ENCODE data around the gene CFD. TPM values are rescaled to one million over a fixed set of nuclear protein-coding genes. Genes with fewer than 3 reads are reported as not detected.

The CFD gene
- total and polyA plus RNA-seq, 4 donors = 90.8 to 227 (median 141) TPM

GRCh38 chr19:911197-912033 lies 52.0 kb downstream of the CFD start:
- H3K36me3 ChIP-seq (ENCODE audit: control insufficient read depth in 4 of 4, insufficient read depth in 4 of 4, low read length in 4 of 4) = no peaks in the 10 kb centered on the region
- H3K9me3 ChIP-seq (ENCODE audit: control insufficient read depth in 4 of 4, insufficient read depth in 3 of 4, low read length in 3 of 4) = no peaks in the 10 kb centered on the region
- H3K9ac ChIP-seq (ENCODE audit: insufficient read depth in 1 of 2, low read length in 2 of 2) = no peak overlapping the region
- no peak overlapping the region for H3K27ac ChIP-seq (ENCODE audit: low read depth in 1 of 2, low read length in 1 of 2)
- H3K4me3 ChIP-seq = no peak overlapping the region
- WGBS, 2 donors = 82 to 87% methylated on average over 54 of the region's 54 CpGs
- ATAC-seq (ENCODE audit: insufficient read depth, low FRiP score) (no peak), DNase-seq (no peak)
- TF ChIP-seq, protein P1, sequence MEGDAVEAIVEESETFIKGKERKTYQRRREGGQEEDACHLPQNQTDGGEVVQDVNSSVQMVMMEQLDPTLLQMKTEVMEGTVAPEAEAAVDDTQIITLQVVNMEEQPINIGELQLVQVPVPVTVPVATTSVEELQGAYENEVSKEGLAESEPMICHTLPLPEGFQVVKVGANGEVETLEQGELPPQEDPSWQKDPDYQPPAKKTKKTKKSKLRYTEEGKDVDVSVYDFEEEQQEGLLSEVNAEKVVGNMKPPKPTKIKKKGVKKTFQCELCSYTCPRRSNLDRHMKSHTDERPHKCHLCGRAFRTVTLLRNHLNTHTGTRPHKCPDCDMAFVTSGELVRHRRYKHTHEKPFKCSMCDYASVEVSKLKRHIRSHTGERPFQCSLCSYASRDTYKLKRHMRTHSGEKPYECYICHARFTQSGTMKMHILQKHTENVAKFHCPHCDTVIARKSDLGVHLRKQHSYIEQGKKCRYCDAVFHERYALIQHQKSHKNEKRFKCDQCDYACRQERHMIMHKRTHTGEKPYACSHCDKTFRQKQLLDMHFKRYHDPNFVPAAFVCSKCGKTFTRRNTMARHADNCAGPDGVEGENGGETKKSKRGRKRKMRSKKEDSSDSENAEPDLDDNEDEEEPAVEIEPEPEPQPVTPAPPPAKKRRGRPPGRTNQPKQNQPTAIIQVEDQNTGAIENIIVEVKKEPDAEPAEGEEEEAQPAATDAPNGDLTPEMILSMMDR (IDR thresholded peaks at IDR 0.05; ENCODE audit: control extremely low read depth, extremely low read depth) = no peak
- peaks cover 0 to 4% (median 2%) of the 10 kb centered on the region in 5 donors for H3K4me1 ChIP-seq (ENCODE audit: control insufficient read depth in 5 of 5, insufficient read depth in 5 of 5, low read length in 5 of 5)
- H3K27me3 ChIP-seq (ENCODE audit: control insufficient read depth in 3 of 3, insufficient read depth in 3 of 3, low read length in 2 of 3) = no peaks in the 10 kb centered on the region

DNA sequence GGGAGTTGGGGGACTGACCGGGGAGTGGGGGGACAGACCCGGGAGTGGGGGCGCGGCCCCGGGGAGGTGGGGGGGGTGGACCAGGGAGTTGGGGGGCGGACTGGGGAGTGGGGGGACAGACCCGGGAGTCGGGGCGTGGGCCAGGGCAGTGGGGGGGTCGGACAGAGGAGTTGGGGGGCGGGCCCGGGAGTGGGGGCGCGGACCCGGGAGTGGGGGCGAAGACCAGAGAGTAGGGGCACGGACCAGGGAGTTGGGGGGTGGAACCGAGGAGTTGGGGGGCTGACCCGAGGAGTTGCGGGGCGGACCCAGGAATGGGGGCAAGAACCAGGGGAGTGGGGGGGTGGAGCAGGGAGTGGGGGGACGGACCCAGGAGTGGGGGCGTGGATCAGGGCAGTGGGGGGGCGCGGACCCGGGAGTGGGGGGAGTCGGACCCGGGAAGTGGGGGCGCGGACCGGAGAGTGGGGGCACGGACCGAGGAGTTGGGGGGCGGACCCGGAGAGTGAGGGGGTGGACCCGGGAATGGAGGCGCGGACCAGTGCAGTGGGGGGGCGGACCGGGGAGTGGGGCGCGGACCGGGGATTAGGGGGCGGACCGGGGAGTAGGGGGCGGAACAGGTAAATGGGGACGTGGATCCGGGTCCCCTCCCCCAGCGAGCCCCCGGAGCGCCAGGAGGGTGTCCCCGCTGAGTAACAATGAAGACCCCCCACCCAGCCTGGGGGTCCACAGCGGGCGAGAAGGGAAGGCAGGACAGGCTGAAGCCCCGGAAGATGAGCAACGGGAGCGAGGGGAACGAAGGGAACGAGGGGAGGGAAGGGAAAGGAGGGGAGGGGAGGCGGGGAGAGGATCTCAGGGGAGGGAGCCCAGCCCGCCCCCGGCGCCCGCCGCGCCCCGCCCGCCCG lies 53.0 kb downstream of the CFD start:
- Histone ChIP-seq H3K27ac (ENCODE audit: low read depth in 1 of 2, low read length in 1 of 2) (peak overlapping the region; percentile 71 to 93), H3K9me3 (ENCODE audit: control insufficient read depth in 4 of 4, insufficient read depth in 3 of 4, low read length in 3 of 4) (no peaks in the 10 kb centered on the region), H3K36me3 (ENCODE audit: control insufficient read depth in 4 of 4, insufficient read depth in 4 of 4, low read length in 4 of 4) (no peaks in the 10 kb centered on the region), H3K9ac (ENCODE audit: insufficient read depth in 1 of 2, low read length in 2 of 2) (no peak overlapping the region), H3K4me3 (peak overlapping the region; percentile 88), H3K27me3 (ENCODE audit: control insufficient read depth in 3 of 3, insufficient read depth in 3 of 3, low read length in 2 of 3) (peaks cover under 1 to 6% (median 3%) of the 10 kb centered on the region in 3 donors), H3K4me1 (ENCODE audit: control insufficient read depth in 5 of 5, insufficient read depth in 5 of 5, low read length in 5 of 5) (peaks cover 0 to 8% (median 2%) of the 10 kb centered on the region in 5 donors)
- TF ChIP-seq, protein P1 (IDR thresholded peaks at IDR 0.05; ENCODE audit: control extremely low read depth, extremely low read depth) = no peak
- 4 to 11% methylated on average over 31 to 68 of the region's 69 CpGs for WGBS, 2 donors
- ATAC-seq (ENCODE audit: insufficient read depth, low FRiP score) = no peak
- peak in 2 of 3 donors; percentile 40 to 44 for DNase-seq

Small RNAs within 50 kb of the gene (small RNA-seq; reads per million reads assigned to genes)
- gene MIR3187 (ENCODE audit: low replicate concordance) (not detected), gene RNU6-9 (ENCODE audit: low replicate concordance) (0.15 reads per million)

Other genes with a start within 250 kb of the CFD start
- 10 to 100 TPM; 16.1 to 43.3 TPM for gene POLRMT, start 226.1 kb upstream of the CFD start, total RNA-seq
- 10 to 100 TPM; 33.5 to 76.7 TPM for gene POLRMT, start 226.1 kb upstream of the CFD start, polyA plus RNA-seq
- gene FGF22, start 219.8 kb upstream of the CFD start, total RNA-seq = under 1 TPM; 0.23 to 0.46 TPM
- gene FGF22, start 219.8 kb upstream of the CFD start, polyA plus RNA-seq = under 1 TPM; 0.10 to 0.85 TPM
- gene RNF126, start 196.4 kb upstream of the CFD start, total RNA-seq = 10 to 100 TPM; 18.1 to 46.2 TPM
- gene RNF126, start 196.4 kb upstream of the CFD start, polyA plus RNA-seq = 10 to 100 TPM; 32.2 to 41.9 TPM
- 100 to 1,000 TPM in 1 of 2 donors, 10 to 100 TPM in 1; 15.1 to 120 TPM for gene FSTL3, start 183.3 kb upstream of the CFD start, total RNA-seq
- 100 to 1,000 TPM; 109 to 172 TPM for gene FSTL3, start 183.3 kb upstream of the CFD start, polyA plus RNA-seq
- 1 to 10 TPM in 1 of 2 donors, not detected in 1; 2.0 TPM for gene PRSS57, start 164.2 kb upstream of the CFD start, total RNA-seq
- gene PRSS57, start 164.2 kb upstream of the CFD start, polyA plus RNA-seq = under 1 TPM; 0.10 to 0.60 TPM
- 10 to 100 TPM; 33.5 to 45.7 TPM for gene PALM, start 150.7 kb upstream of the CFD start, total RNA-seq
- 10 to 100 TPM; 16.2 to 22.7 TPM for gene PALM, start 150.7 kb upstream of the CFD start, polyA plus RNA-seq
- gene MISP, start 108.6 kb upstream of the CFD start, total RNA-seq = 10 to 100 TPM; 14.9 to 23.6 TPM
- gene MISP, start 108.6 kb upstream of the CFD start, polyA plus RNA-seq = 10 to 100 TPM; 20.5 to 23.7 TPM
- gene PTBP1, start 62.2 kb upstream of the CFD start, total RNA-seq = 100 to 1,000 TPM; 256 to 321 TPM
- 100 to 1,000 TPM; 112 to 150 TPM for gene PTBP1, start 62.2 kb upstream of the CFD start, polyA plus RNA-seq
- 10 to 100 TPM in 1 of 2 donors, 1 to 10 TPM in 1; 8.1 to 14.1 TPM for gene PLPPR3, start 37.7 kb upstream of the CFD start, total RNA-seq
- gene PLPPR3, start 37.7 kb upstream of the CFD start, polyA plus RNA-seq = 1 to 10 TPM in 1 of 2 donors, under 1 TPM in 1; 0.91 to 4.2 TPM
- 1 to 10 TPM; 2.1 to 9.8 TPM for gene AZU1, start 31.8 kb upstream of the CFD start, total RNA-seq
- gene AZU1, start 31.8 kb upstream of the CFD start, polyA plus RNA-seq = 1 to 10 TPM; 2.0 to 6.7 TPM
- 10 to 100 TPM in 1 of 2 donors, under 1 TPM in 1; 0.58 to 23.3 TPM for gene PRTN3, start 18.7 kb upstream of the CFD start, total RNA-seq
- gene PRTN3, start 18.7 kb upstream of the CFD start, polyA plus RNA-seq = 10 to 100 TPM in 1 of 2 donors, under 1 TPM in 1; 0.85 to 18.5 TPM
- 10 to 100 TPM in 1 of 2 donors, 1 to 10 TPM in 1; 1.4 to 16.6 TPM for gene ELANE, start 7.4 kb upstream of the CFD start, total RNA-seq
- 10 to 100 TPM in 1 of 2 donors, 1 to 10 TPM in 1; 2.0 to 21.0 TPM for gene ELANE, start 7.4 kb upstream of the CFD start, polyA plus RNA-seq
- 10 to 100 TPM; 38.7 to 59.7 TPM for gene MED16, start 33.5 kb downstream of the CFD start, total RNA-seq
- 10 to 100 TPM; 44.8 to 72.3 TPM for gene MED16, start 33.5 kb downstream of the CFD start, polyA plus RNA-seq
- gene RNU6-9, start 33.8 kb downstream of the CFD start, total RNA-seq = not detected
- gene RNU6-9, start 33.8 kb downstream of the CFD start, polyA plus RNA-seq = not detected
- gene R3HDM4, start 53.6 kb downstream of the CFD start, total RNA-seq = 10 to 100 TPM; 31.6 to 69.2 TPM
- 100 to 1,000 TPM in 1 of 2 donors, 10 to 100 TPM in 1; 86.1 to 139 TPM for gene R3HDM4, start 53.6 kb downstream of the CFD start, polyA plus RNA-seq
- under 1 TPM in 1 of 2 donors, not detected in 1; 0.21 TPM for gene KISS1R, start 57.7 kb downstream of the CFD start, total RNA-seq
- gene KISS1R, start 57.7 kb downstream of the CFD start, polyA plus RNA-seq = under 1 TPM in 1 of 2 donors, not detected in 1; 0.13 TPM
- gene ARID3A, start 66.4 kb downstream of the CFD start, total RNA-seq = 10 to 100 TPM; 22.6 to 29.7 TPM
- gene ARID3A, start 66.4 kb downstream of the CFD start, polyA plus RNA-seq = 10 to 100 TPM in 1 of 2 donors, 1 to 10 TPM in 1; 7.7 to 17.0 TPM
- gene WDR18, start 124.7 kb downstream of the CFD start, total RNA-seq = 10 to 100 TPM; 36.6 to 60.2 TPM
- 10 to 100 TPM; 43.4 to 48.0 TPM for gene WDR18, start 124.7 kb downstream of the CFD start, polyA plus RNA-seq
- gene GRIN3B, start 140.8 kb downstream of the CFD start, total RNA-seq = 10 to 100 TPM in 1 of 2 donors, 1 to 10 TPM in 1; 2.6 to 11.6 TPM
- 1 to 10 TPM; 1.3 to 2.3 TPM for gene GRIN3B, start 140.8 kb downstream of the CFD start, polyA plus RNA-seq
- 100 to 1,000 TPM in 1 of 2 donors, 10 to 100 TPM in 1; 61.1 to 195 TPM for gene TMEM259, start 161.5 kb downstream of the CFD start, total RNA-seq
- 100 to 1,000 TPM; 194 to 262 TPM for gene TMEM259, start 161.5 kb downstream of the CFD start, polyA plus RNA-seq
- not detected for gene RNU6-2, start 161.9 kb downstream of the CFD start, total RNA-seq
- not detected for gene RNU6-2, start 161.9 kb downstream of the CFD start, polyA plus RNA-seq
- 100 to 1,000 TPM; 161 to 236 TPM for gene CNN2, start 166.9 kb downstream of the CFD start, total RNA-seq
- 100 to 1,000 TPM; 162 to 198 TPM for gene CNN2, start 166.9 kb downstream of the CFD start, polyA plus RNA-seq
- gene ABCA7, start 180.4 kb downstream of the CFD start, total RNA-seq = 10 to 100 TPM; 20.1 to 50.0 TPM
- gene ABCA7, start 180.4 kb downstream of the CFD start, polyA plus RNA-seq = 10 to 100 TPM; 33.5 to 54.4 TPM
- gene ARHGAP45, start 207.5 kb downstream of the CFD start, total RNA-seq = 10 to 100 TPM; 23.8 to 86.4 TPM
- gene ARHGAP45, start 207.5 kb downstream of the CFD start, polyA plus RNA-seq = 100 to 1,000 TPM in 1 of 2 donors, 10 to 100 TPM in 1; 75.4 to 117 TPM
- gene POLR2E, start 235.7 kb downstream of the CFD start, total RNA-seq = 100 to 1,000 TPM in 1 of 2 donors, 10 to 100 TPM in 1; 78.4 to 188 TPM
- 100 to 1,000 TPM; 120 to 196 TPM for gene POLR2E, start 235.7 kb downstream of the CFD start, polyA plus RNA-seq
- 100 to 1,000 TPM in 1 of 2 donors, 10 to 100 TPM in 1; 91.6 to 365 TPM for gene GPX4, start 244.3 kb downstream of the CFD start, total RNA-seq
- gene GPX4, start 244.3 kb downstream of the CFD start, polyA plus RNA-seq = 1,000 to 10,000 TPM in 1 of 2 donors, 100 to 1,000 TPM in 1; 566 to 1,031 TPM